Kidney tubule cell (primary cell): Measurements from ENCODE around the gene LDLRAD3.

Experiments
- DNase-seq: peaks from one replicate; pipeline ENCODE4 v3.0.0-alpha.2; 2018; ENCODE audit warnings: low spot score

The LDLRAD3 gene

GRCh38 chr11:36077368-36077767 lies 133.5 kb downstream of the LDLRAD3 start:
- no peak for DNase-seq

GRCh38 chr11:36077886-36078685 lies 134.2 kb downstream of the LDLRAD3 start:
- DNase-seq: no peak

GRCh38 chr11:36078686-36079055 lies 134.8 kb downstream of the LDLRAD3 start:
- no peak for DNase-seq

DNA sequence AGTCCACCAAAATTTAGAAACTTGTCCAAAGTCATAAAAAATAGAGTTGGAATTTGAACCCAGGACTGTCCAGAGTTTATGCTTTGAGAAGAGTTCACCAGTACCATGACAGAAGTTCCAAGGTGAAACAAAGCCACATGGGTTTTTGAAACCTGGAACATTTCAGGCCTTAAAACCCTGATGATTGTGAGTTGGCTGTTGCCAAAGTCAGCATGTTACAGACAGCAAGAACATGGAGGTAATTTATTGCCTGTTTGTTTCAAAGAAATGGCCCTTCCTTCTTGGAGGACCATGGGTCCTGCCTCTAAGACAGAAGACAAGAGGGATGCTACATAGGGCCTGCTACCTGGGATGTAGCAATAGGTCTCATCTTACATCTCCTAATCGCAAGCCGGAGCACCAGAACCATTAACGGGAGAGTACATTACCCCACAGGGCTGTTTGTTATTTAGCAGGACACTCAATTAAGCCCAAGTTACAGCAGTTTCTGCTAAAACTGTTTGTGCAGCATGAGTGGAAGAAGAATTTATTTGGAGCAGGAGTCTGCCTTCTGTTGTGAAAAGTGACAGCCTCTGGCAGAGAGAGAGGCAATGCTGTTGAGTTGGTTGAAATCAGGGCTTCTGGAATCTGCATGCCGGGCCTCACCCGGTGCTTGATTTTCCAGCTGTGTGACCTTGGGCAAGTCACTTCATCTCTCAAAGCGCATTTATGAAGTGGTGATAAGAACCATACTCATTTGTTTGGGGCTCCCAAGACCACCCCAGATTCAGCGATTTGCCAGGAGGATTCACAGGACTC lies 136.2 kb downstream of the LDLRAD3 start:
- DNase-seq: no peak

- DNase-seq: no peak
These were observed 137.5 kb downstream of the LDLRAD3 start for GRCh38 chr11:36081274-36081945.

DNA sequence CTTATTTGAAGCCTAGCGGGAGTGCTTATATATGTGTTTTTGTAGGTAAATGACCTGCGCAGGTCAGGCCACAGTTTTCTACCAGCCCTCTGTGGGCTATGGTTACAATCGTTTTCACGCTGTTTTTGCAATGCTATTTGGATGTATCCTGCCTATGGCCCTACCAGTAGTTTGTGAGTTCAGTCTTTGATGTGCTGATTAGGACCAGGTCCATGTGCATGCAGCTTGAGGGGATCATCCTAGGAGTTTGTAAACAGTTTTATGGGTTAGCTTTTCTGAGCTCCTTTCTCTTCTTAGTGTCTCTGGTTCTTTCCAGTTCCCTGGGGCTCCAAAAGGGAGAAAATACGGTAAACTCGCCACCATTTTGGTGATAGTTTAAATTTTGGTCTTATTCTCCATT lies 142.5 kb downstream of the LDLRAD3 start:
- DNase-seq: no peak

DNA sequence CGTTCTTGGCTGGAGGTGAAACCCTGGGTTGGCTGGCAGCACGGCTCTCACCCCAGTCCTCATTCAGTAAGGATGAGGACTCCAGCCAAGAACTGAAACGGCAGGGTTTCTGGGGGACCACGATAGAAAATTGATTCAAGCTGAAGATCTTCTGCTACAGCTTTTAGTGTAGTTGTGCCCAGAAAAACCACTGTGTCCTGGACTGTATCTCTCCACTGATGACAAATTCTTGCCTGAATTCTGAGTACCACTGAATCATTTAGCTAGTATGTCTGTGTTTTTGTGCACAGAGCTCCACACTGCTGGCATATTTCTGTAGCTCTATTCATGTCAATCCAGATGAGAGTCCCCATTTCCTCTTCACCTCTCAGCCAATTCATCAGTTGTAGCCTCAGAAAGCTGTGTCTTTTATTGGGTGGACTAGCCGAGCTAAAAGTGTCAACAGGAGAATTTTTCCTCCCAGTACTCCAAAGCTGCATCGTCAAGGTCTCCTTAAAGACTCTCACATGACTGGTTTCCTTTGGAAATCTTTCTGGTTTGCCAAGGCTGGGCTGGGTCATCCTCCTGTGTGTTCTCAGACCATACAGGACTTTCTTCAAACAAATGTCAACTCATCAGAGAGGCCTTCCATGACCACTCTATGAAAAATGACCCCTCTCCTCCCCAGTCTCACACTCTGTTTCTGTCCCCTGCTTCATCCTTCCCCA lies 144.6 kb downstream of the LDLRAD3 start:
- DNase-seq: no peak

GRCh38 chr11:36089920-36090319 lies 146.1 kb downstream of the LDLRAD3 start:
- DNase-seq: no peak

DNA sequence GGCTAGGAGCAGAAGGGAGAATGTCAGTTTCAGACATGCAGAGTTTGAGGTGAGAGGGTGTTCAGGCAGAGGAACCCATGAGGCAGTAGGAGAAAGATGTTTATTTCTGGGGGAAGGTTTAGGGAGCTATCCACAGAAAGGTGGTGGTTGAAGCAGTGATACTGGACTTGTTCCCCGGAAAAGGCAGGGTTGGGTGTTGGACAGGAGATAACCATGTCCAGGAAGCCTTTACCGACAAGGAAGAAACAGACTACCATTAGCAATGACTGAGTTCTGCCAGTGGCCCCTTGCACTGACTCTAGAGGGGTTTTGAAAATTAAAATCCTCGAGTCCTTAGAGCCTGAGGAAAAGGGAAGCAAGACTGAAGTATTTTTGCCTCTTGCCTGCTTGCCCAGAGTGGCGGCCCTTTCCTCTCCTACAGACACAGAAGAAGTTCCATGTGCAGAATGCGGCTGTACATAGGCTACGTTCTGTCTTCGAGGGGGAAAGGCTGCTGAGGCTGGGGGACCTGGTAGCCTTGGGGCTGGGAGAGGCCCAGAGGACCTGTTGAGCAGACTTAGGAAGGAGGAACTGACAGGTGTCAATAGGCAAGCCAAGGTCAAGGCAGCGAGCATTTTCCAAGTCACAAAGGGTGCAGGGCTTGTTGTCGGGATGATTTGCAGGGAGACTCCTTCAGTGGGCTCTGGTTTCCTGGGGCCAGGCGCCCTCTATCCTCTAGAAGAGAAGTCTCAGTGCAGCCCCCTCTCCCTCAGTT lies 146.7 kb downstream of the LDLRAD3 start:
- no peak for DNase-seq

DNA sequence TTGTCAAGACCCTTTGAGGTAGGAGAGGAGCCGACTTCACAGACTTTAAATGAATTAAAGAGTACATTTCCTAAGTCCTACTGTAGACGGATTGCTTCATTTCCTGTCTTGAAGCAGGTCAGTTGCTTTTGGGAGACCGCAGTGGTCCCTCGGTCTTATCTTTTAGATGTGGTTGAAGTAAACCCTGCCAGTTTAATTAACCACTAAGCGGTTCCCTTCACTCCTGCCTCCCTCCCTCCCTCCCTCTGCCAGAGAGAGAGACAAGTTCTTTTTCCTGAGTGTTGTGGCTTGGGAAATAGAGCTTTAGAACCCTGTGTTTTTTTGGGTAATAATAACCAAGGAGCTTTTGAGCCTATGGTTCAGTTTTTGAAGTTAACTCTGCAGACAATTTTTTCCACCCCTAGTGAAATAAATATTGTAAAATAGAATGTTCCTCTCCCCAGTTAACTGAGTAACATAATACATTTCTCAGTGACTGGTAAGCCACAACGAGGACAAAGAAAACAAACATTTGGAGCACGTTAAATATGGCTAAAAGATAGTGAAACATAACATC lies 147.5 kb downstream of the LDLRAD3 start:
- no peak for DNase-seq

DNA sequence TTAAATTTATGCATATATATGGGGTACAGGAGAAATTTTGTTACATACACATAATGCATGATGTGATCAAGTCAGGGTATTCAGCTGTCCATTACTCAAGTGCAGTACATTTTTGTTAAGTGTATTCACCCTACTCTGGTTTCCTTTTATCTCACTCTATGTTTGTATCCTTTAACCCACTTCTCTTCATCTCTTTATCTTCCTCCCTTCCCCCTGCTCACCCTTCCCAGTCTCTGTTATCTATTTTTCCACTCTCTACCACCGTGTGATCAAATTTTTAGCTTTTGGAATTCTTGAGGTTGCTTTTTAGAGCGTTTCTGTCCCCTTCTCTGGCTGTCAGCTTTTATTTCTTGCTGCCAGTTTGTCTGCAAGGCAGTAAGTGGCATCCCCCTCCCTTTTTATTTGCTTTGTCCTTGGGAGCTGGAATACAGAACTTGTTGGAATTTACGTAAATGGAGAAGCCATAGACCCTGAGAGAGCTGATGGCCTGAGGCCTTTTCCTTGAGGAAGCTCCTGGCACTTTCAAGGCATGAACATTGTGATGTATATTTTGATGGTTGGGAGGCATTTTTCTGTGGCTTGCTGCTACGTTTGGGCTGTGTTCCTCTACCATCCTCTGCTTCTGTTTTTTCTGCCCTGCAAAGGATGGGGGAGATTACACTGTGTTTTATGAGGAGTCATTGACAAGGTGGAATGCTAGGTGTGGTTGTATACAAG lies 148.6 kb downstream of the LDLRAD3 start:
- no peak for DNase-seq

- no peak for DNase-seq
These were observed 149.7 kb downstream of the LDLRAD3 start for GRCh38 chr11:36093548-36093947.

DNA sequence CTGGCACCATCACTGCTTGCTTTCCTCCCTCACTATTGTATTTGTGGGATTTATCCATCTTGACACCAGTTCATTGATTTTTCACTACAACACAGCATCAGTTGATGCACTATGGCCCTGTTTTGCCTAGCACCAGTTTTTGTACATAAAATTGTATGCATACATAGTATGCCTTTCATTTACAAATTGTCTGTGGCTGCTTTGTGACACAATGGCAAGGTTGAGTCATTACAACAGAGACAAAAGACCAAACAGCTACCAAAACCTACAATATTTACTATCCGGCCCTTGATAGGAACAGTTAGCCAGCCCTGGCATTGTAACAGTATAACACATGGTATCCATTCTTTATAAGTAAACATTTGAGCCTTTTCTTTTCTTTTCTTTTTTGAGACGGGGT lies 150.3 kb downstream of the LDLRAD3 start:
- no peak for DNase-seq

DNA sequence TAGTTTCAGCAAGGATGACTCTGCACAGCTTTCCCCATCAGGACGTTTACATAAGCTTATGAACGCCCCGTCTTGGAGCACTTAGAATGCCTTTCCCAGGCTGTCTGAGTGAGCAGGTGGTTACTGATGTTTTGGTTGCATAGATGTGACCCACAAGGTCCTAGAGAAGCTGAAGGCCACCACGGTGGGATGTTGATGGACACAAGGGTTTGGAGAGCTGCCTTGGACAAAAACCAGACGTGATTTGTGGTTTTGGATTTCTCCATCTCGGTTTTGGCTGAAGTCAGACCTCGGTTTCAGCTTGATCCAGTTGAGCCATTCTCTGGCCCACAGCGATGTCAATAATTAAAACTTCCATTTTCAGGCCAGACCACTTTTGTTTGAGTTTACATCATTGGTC lies 151.9 kb downstream of the LDLRAD3 start:
- DNase-seq: no peak

DNA sequence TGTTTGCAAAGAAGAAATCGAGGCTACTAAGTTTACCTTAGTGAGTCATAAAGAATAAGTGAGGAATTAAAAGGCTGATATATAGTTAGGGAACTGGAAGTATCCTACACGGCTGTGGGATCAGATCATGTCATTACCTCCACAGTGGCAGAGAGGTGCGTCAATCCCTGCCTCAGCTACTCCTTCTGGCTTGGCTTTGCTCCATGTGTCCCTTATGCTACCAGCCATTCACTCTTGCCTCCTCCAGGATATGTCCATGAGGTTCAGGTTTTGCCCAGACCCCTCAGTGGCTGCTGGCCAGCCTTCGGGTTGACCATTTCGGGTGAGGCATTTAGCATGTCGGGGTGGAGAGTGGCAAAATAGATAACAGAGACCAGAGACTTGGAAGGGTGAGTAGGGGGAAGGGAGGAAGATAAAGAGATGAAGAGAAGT lies 153.4 kb downstream of the LDLRAD3 start:
- DNase-seq: no peak

- no peak for DNase-seq
These were observed 154.2 kb downstream of the LDLRAD3 start for GRCh38 chr11:36098087-36098486.

GRCh38 chr11:36098853-36099375 lies 155.1 kb downstream of the LDLRAD3 start:
- no peak for DNase-seq

- no peak for DNase-seq
These were observed 157.6 kb downstream of the LDLRAD3 start for GRCh38 chr11:36101466-36101865.

DNA sequence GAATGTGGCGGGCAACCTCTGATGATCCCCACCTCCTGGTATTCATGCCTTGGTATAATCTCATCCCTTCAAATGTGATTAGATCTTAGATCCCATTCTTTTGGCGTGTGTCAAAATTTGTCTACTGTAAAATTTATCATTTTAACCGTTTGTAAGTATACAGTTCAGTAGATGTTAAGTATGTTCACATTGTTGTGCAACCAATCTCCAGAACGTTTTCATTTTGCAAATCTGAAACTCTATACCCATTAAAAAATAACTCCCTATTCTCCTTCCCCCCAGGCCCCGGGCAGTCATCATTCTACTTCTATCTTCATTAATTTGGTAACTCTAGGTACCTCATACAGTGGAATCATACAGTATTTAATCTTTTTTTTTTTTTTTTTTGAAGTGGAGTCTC lies 159.0 kb downstream of the LDLRAD3 start:
- DNase-seq: no peak

DNA sequence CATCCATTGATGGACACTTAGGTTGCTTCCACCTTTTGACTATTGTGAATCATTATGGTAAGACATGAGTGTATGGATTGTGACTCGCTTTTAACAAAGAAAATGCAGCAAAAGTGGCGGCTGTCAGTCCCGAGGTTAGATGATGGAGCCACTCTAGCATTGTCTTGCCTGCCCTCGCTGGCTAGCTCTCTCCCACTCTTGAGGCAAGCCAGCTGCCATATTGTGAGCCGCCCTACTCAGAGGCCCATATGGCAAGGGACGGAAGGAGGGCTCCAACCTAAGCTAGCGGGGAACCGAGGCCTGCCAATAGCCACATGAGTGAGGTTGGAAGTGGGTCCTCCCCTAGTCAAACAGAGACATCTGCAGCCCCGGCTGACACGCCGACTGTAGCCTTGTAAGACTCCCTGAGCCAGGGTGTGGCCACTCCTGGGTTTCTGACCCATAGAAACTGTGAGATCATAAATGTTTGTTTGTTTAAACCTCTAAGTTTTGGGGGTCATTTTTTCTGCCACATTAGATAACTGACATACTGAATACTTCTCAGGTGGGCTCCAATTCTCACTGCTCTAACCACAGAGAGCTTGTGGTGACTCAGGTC lies 160.2 kb downstream of the LDLRAD3 start:
- DNase-seq: no peak
